Measurements from ENCODE around the gene CCDC137.
A peak's percentile ranks its signal among the peaks of the same experiment; 100 is the strongest.

The CCDC137 gene

GRCh38 chr17:81651692-81652091, 14.8 kb upstream of the CCDC137 start:
- DNase-seq (ENCODE audit: low read depth, low spot score): no peak

GRCh38 chr17:81652906-81653771, 13.4 kb upstream of the CCDC137 start:
- peak; percentile 70 for DNase-seq (ENCODE audit: low read depth, low spot score)

DNA sequence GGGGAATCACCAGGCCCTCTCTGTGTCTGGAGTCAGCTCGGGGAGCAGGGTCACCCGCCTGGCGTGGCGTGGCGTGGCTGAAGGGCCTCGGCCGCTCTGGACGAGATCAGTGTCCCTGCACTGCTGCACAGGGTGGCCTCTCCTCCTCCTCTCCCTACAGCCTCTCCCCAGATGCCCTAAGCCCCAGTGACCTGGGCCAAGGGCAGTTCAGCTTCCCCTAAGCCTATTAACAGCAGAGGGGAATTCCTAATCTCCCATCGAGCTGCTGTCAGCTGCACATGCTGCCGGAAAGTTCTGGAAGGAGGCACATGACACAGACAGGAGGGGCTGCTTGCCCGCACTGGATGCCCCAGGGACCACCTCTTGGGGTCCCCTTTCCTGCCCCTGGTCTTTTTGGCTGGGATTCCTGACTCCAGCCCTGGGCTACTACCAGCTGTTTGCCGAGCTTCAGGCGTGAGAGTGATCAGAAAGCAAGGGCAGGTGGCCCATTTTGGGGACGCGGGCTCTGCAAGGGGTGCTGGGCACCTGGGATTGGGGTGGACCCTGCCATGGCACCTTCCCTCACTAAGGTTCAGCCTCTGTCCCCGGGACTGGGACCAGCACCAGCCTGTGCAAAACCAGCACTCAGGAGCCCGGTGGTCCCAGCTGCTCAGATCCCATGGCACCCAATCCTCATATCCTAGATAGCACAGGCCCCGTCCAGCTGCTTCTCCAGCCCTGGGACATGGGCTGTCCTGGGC, 11.0 kb upstream of the CCDC137 start:
- no peak for DNase-seq (ENCODE audit: low read depth, low spot score)

DNA sequence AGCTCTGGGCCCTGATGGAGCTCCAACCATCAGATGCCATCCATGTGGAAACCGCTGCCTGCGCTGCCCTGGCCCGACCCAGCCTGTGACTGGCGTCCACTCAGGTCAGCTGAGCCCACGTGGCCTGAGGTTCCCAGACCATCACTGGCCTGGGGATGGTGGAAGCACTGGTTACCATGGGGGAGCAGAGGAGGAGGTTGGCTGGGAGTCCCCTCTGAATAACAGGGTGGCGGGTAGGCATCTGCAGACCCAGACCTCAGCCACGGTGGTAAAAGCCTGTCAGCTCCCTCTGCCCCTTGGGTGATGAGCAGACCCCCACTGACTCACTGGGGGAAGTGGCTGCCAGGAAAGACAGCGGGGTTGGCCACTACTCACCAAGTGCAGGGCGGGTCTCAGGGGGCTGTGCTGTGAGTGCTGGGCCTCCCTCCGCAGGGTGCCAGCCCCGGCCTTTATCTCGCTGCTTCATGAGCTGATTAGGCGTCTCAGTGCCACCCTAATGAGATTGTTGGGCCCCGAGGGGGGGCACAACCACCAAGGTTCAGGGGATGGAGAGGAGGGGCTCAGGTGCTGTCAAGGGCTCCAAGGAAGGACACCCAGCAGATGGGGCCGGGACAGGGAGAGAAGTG, 10.3 kb upstream of the CCDC137 start, which contains the start of gene PDE6G:
PDE6G (minus strand) TSS at position 425 of the 626 bp plus-strand sequence. CDS start 3,237 bp downstream, outside the sequence.
- no peak for DNase-seq (ENCODE audit: low read depth, low spot score)

DNA sequence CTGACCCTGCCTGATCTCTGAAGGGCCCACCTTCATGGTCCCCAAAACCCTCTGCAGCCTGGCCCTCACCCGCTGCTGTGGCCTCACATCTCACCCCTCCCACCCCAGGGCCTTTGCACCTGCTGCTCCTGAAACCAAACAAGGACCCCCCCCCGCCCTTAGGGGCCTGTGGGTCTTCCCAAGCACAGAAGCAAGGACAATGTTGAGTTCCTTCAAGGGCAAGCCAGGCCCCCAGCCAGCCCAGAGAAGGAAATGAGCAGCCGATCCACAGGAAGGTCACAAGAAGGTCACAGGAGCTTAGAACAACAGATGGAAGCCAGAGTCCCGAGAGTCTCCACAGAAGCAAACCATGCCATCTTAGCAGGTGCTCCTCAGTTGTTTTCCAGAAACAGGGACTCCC, 9.7 kb upstream of the CCDC137 start:
- no peak for DNase-seq (ENCODE audit: low read depth, low spot score)

- DNase-seq (ENCODE audit: low read depth, low spot score): no peak
These were observed 7.5 kb upstream of the CCDC137 start for GRCh38 chr17:81659038-81659437.

DNA sequence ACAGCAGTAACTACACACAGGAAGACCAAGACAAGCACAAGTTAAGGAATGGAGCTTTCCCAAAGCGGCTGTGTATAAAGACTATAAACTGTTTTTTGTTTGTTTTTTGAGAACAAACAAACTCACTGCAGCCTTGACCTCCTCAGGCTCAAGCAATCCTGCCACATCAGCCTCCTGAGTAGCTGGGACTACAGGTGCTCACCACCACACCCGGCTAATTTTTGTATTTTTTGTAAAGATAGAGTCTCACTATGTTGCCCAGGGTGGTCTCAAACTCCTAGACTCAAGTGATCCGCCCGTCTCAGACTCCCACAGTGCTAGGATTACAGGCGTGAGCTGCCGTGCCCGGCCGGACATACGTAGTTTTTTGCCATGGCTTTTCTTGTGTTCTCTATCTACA, 6.1 kb upstream of the CCDC137 start:
- no peak for DNase-seq (ENCODE audit: low read depth, low spot score)

GRCh38 chr17:81662002-81662401, 4.5 kb upstream of the CCDC137 start:
- no peak for DNase-seq (ENCODE audit: low read depth, low spot score)

DNA sequence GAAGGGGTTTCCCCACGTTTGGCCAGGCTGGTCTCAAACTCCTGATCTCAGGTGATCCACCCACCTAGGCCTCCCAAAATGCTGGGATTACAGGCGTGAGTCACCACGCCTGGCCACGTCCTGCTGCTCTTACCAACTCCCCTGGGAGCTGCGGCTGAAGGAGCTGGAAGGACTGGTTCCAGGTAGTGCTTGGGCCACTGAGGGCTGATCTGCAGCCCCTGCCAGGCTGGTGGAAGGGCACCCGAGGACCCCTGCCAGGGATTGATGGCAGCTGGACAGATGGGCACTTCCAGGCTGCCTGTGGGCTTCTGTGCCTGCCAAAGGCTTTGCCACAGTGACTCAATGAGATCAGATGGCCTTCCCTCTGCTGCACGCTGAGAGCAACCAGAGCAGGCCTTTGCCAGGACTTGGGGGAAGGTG, 2.5 kb upstream of the CCDC137 start:
- DNase-seq (ENCODE audit: low read depth, low spot score): no peak

DNA sequence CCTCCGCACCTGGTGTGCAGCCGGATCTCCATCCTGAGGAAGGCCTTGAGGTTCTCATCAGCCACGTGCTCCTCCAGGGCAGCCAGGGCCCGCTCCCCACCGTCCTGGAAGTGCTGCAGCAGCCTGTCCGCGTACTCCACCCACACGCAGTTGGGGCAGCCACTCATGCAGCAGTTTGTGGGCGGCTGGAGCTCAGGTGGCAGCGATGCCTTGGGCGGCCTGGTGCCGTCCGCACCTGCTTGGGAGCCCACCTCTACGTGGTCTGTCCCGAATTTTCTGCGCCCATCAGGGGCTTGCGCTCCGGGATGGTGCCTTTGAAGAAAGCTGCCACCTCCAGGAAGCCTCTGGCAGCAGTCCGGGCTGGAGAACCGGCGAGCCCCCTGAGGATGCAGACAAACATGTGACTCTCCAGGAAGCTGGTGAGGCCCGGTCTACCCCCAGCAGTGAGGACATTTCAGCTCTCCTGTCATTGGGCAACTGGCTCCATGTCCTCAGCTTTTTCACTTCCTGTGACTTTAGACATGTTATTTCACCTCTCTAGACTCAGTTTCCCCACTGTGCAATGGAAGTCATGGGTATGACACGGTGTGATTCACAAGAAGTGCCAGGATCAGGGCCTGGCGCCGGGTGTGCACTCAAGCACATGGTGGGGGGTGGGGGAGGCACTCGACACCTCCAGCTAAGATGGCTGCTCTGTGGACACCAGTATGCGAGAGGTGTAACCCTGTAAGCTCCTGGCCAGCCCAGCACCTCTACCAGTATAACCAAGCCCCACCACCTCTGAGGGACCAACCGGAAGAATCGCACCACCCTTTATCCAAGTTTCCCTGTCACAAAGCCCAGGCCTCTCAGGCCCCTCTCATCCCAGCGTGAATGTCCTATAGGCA, 1.1 kb upstream of the CCDC137 start:
- peak; percentile 57 for DNase-seq (ENCODE audit: low read depth, low spot score)

- no peak for DNase-seq (ENCODE audit: low read depth, low spot score)
These were observed 520 bp upstream of the CCDC137 start for GRCh38 chr17:81666092-81666341.

GRCh38 chr17:81667754-81668153, 1.2 kb downstream of the CCDC137 start:
- DNase-seq (ENCODE audit: low read depth, low spot score): peak; percentile 69

GRCh38 chr17:81672504-81672903, 6.0 kb downstream of the CCDC137 start:
- no peak for DNase-seq (ENCODE audit: low read depth, low spot score)

DNA sequence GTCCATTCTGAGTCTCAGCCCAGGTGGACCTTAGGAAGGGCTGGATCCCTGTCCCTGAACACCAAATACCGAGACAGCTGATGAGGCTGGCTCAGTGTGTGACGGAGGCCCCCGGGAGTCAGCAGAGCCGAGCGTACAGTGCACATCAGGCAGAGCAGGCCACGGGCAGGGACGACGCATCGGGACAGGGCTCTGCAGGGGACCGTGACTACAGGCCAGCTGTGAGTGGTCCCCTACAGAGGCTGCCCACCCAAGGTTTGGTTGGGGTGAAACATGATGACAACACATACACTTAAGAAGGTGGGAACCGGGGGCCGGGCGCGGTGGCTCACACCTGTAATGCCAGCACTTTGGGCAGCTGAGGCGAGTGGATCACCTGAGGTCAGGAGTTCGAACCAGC, 6.4 kb downstream of the CCDC137 start:
- no peak for DNase-seq (ENCODE audit: low read depth, low spot score)

- no peak for DNase-seq (ENCODE audit: low read depth, low spot score)
These were observed 7.2 kb downstream of the CCDC137 start for GRCh38 chr17:81673561-81674258.

DNA sequence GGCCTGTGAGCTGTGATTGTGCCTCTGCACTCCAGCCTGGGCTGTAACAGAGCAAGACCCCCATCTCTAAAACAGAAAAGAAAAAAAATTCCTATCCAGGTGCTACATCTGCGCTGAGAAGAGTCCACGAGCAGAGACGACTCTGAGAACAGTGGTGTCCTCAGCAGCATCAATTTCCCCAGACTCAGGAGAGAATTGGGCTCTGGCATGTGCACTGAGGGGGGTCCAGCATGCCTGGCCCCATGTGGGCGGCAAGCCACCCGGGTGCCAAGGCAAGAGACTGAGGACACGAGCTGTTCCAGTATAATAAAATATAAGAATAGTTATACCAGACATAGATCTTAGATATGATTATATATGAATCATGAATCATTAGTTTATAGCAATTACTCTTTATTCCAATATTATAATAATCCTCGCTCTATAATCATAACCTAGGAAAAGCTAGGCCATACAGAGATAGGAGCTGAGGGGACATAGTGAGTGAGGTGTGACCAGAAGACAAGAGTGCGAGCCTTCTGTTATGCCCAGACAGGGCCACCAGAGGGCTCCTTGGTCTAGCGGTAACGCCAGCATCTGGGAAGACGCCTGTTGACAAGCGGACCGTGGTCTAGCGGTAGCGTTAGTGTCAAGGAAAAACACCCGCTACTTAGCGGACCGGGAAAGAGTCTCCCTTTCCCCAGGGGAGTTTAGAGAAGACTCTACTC, 9.1 kb downstream of the CCDC137 start:
- peak; percentile 72 for DNase-seq (ENCODE audit: low read depth, low spot score)

- no peak for DNase-seq (ENCODE audit: low read depth, low spot score)
These were observed 10.4 kb downstream of the CCDC137 start for GRCh38 chr17:81676906-81677305.

DNA sequence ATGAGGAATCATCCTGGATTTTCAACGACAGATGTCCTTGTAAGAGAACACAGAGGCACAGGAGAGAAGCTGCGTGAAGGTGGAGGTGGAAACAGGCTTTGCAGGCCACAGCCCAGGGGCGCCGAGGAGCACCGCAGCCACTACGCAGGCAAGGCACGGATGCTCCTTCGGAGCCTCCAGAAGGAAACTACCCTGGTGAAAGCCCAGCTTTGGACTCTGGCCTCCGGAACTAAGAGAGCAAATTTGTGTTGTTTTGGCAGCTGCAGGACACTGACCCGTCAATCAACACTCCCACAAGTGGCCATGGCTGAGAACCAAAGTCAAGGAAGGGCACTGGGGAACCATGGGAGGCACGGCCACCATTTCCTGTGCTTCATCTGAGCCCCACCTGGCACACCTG, 13.6 kb downstream of the CCDC137 start:
- no peak for DNase-seq (ENCODE audit: low read depth, low spot score)

GRCh38 chr17:81681672-81682071, 15.1 kb downstream of the CCDC137 start:
- no peak for DNase-seq (ENCODE audit: low read depth, low spot score)

DNA sequence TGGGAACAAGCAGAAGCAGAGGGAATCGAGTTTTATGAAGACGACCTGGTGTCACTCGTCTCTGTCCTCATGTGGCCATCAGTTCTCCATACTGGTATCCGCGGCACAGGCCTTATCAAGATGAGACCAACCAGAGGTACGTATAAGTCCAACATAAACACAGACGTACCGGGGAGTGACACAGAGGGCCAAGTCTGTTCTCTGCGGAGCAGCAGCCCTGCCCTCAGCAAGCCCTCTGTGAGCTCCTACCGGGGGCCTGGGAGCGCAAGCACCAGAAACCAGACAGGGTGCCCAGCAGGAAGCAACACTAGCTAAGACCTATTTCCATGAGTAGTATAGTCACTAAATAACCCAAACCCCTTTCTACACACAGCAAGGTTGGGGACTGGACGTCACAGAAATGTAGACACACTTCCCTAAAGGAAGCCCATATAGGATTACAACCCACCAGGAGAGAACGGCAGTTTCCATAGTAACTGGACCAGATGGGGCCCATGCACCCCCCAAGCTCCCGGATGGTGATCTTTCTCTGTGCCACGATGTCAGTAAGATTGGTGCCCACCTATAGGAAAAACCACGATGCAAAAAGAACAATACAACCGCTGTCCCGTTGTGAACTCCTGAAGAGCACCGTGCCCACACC, 16.1 kb downstream of the CCDC137 start:
- DNase-seq (ENCODE audit: low read depth, low spot score): peak; percentile 18
